HG03460 (cell line): ENCODE results near the gene CRYBA4.
"Not testable (repeated sequence)": the region's sequence is repeated elsewhere in the genome, so short reads cannot be mapped to it uniquely, and the experiment has no call there.

Source experiments
- ATAC-seq: cut with Tn5 transposase; IDR thresholded peaks from one replicate; pipeline ENCODE4 v1.9.1; 2021; ENCODE audit not compliant: unreplicated experiment

CRYBA4 gene

GRCh38 chr22:26593763-26594162 lies 28.0 kb upstream of the CRYBA4 start:
- ATAC-seq: no peak

GRCh38 chr22:26597026-26597425 lies 24.7 kb upstream of the CRYBA4 start:
- ATAC-seq: no peak

GRCh38 chr22:26597480-26597879 lies 24.3 kb upstream of the CRYBA4 start:
- no peak for ATAC-seq

- no peak for ATAC-seq
Observed at GRCh38 chr22:26599505-26599904, 22.3 kb upstream of the CRYBA4 start.

- ATAC-seq: no peak
Observed at GRCh38 chr22:26601726-26602125, 20.0 kb upstream of the CRYBA4 start.

GRCh38 chr22:26602127-26602526 lies 19.6 kb upstream of the CRYBA4 start:
- no peak for ATAC-seq

GRCh38 chr22:26604368-26604767 lies 17.4 kb upstream of the CRYBA4 start:
- ATAC-seq: no peak

- ATAC-seq: no peak
Observed at GRCh38 chr22:26606611-26607010, 15.2 kb upstream of the CRYBA4 start.

- ATAC-seq: no peak
Observed at GRCh38 chr22:26608129-26608528, 13.6 kb upstream of the CRYBA4 start.

- ATAC-seq: no peak
Observed at GRCh38 chr22:26609287-26609686, 12.5 kb upstream of the CRYBA4 start.

GRCh38 chr22:26610072-26610958 lies 11.4 kb upstream of the CRYBA4 start:
- ATAC-seq: peak; percentile 74

GRCh38 chr22:26610996-26611395 lies 10.8 kb upstream of the CRYBA4 start:
- ATAC-seq: no peak

GRCh38 chr22:26612652-26613051 lies 9.1 kb upstream of the CRYBA4 start:
- no peak for ATAC-seq

- ATAC-seq: not testable (repeated sequence)
Observed at GRCh38 chr22:26613753-26614152, 8.0 kb upstream of the CRYBA4 start.

- no peak for ATAC-seq
Observed at GRCh38 chr22:26614322-26614721, 7.4 kb upstream of the CRYBA4 start.

GRCh38 chr22:26615149-26615548 lies 6.6 kb upstream of the CRYBA4 start:
- no peak for ATAC-seq

GRCh38 chr22:26615830-26616435 lies 5.8 kb upstream of the CRYBA4 start:
- no peak for ATAC-seq

- no peak for ATAC-seq
Observed at GRCh38 chr22:26616650-26617049, 5.1 kb upstream of the CRYBA4 start.

- no peak for ATAC-seq
Observed at GRCh38 chr22:26617271-26618199, 4.2 kb upstream of the CRYBA4 start, which contains the start of gene CRYBB1. Gene CRYBB1 (minus strand): TSS chr22:26618027. CDS start chr22:26616319, 1,708 bp downstream.

- no peak for ATAC-seq
Observed at GRCh38 chr22:26618455-26618854, 3.3 kb upstream of the CRYBA4 start.

GRCh38 chr22:26619510-26619909 lies 2.3 kb upstream of the CRYBA4 start:
- no peak for ATAC-seq
